ENCODE data around the gene CLMN.
"Not testable (repeated sequence)": the region's sequence is repeated elsewhere in the genome, so short reads cannot be mapped to it uniquely, and the experiment has no call there.

CLMN gene

GRCh38 chr14:95138455-95138854 lies 181.3 kb downstream of the CLMN start:
- not testable (repeated sequence) for H2BK15ac ChIP-seq (replicated peaks; ENCODE audit: low read depth); H3K4me3 ChIP-seq (ENCODE audit: low read length); DNase-seq; H3K4me2 ChIP-seq (ENCODE audit: low read length); H3K27ac ChIP-seq (ENCODE audit: low read depth, low read length); H2BK5ac ChIP-seq (ENCODE audit: low read length); H3K56ac ChIP-seq (ENCODE audit: low read length); H3K23ac ChIP-seq (ENCODE audit: low read length); H3K4me1 ChIP-seq (ENCODE audit: control insufficient read depth, low read depth, low read length); H2AK5ac ChIP-seq (ENCODE audit: low read length); H3K79me1 ChIP-seq (ENCODE audit: low read length); H3K36me3 ChIP-seq (ENCODE audit: control insufficient read depth, insufficient read depth, low read length); H4K8ac ChIP-seq (ENCODE audit: low read depth, low read length); H3K27me3 ChIP-seq (ENCODE audit: insufficient read depth, low read length, poor library complexity); H3K9ac ChIP-seq (ENCODE audit: low read length); H4K5ac ChIP-seq (ENCODE audit: low read length); H3K4ac ChIP-seq (ENCODE audit: low read depth, low read length); H2BK120ac ChIP-seq (ENCODE audit: low read depth, low read length)
- no CpG with 5 or more reads among the region's 5 CpGs for WGBS (ENCODE audit: extremely low coverage, insufficient coverage, low lambda C conversion rate)
- Histone ChIP-seq H3K18ac (ENCODE audit: low read length) (peak overlapping the region; percentile 11), H3K79me2 (ENCODE audit: control insufficient read depth, insufficient read depth, low read length) (peaks cover 36% of the 10 kb centered on the region)

GRCh38 chr14:95137804-95138167 lies 181.9 kb downstream of the CLMN start:
- no peaks in the 10 kb centered on the region for H3K27me3 ChIP-seq (ENCODE audit: insufficient read depth, low read length, poor library complexity)
- H3K4me1 ChIP-seq (ENCODE audit: control insufficient read depth, low read depth, low read length), result peaks cover 3% of the 10 kb centered on the region
- no peak overlapping the region for H4K8ac ChIP-seq (ENCODE audit: low read depth, low read length)
- H3K4me2 ChIP-seq (ENCODE audit: low read length), result no peak overlapping the region
- H2BK15ac ChIP-seq (replicated peaks; ENCODE audit: low read depth), result no peak overlapping the region
- no peak overlapping the region for H2AK5ac ChIP-seq (ENCODE audit: low read length)
- no peak overlapping the region for H2BK5ac ChIP-seq (ENCODE audit: low read length)
- no peak overlapping the region for H3K27ac ChIP-seq (ENCODE audit: low read depth, low read length)
- no peaks in the 10 kb centered on the region for H3K36me3 ChIP-seq (ENCODE audit: control insufficient read depth, insufficient read depth, low read length)
- no peak overlapping the region for H3K4ac ChIP-seq (ENCODE audit: low read depth, low read length)
- DNase-seq, result peak; percentile 22
- peaks cover 8% of the 10 kb centered on the region for H3K79me1 ChIP-seq (ENCODE audit: low read length)
- no peak overlapping the region for H2BK120ac ChIP-seq (ENCODE audit: low read depth, low read length)
- H3K56ac ChIP-seq (ENCODE audit: low read length), result peak overlapping the region; percentile 66
- peak overlapping the region; percentile 26 for H3K9ac ChIP-seq (ENCODE audit: low read length)
- H3K4me3 ChIP-seq (ENCODE audit: low read length), result no peak overlapping the region
- no peak overlapping the region for H3K23ac ChIP-seq (ENCODE audit: low read length)
- H4K5ac ChIP-seq (ENCODE audit: low read length), result no peak overlapping the region
- no CpG with 5 or more reads among the region's 5 CpGs for WGBS (ENCODE audit: extremely low coverage, insufficient coverage, low lambda C conversion rate)
- peak overlapping the region; percentile 95 for H3K18ac ChIP-seq (ENCODE audit: low read length)
- peaks cover 33% of the 10 kb centered on the region for H3K79me2 ChIP-seq (ENCODE audit: control insufficient read depth, insufficient read depth, low read length)

GRCh38 chr14:95137164-95137803 lies 182.4 kb downstream of the CLMN start:
- no peak for DNase-seq
- Histone ChIP-seq H3K9ac (ENCODE audit: low read length) (no peak overlapping the region), H2BK15ac (replicated peaks; ENCODE audit: low read depth) (no peak overlapping the region), H2BK5ac (ENCODE audit: low read length) (no peak overlapping the region), H2BK120ac (ENCODE audit: low read depth, low read length) (no peak overlapping the region), H4K8ac (ENCODE audit: low read depth, low read length) (no peak overlapping the region), H3K36me3 (ENCODE audit: control insufficient read depth, insufficient read depth, low read length) (no peaks in the 10 kb centered on the region), H3K4me1 (ENCODE audit: control insufficient read depth, low read depth, low read length) (peaks cover 3% of the 10 kb centered on the region), H3K4me3 (ENCODE audit: low read length) (no peak overlapping the region), H3K79me1 (ENCODE audit: low read length) (peaks cover 8% of the 10 kb centered on the region), H3K27ac (ENCODE audit: low read depth, low read length) (no peak overlapping the region), H3K56ac (ENCODE audit: low read length) (peak overlapping the region; percentile 38), H4K5ac (ENCODE audit: low read length) (no peak overlapping the region), H3K4ac (ENCODE audit: low read depth, low read length) (no peak overlapping the region), H3K79me2 (ENCODE audit: control insufficient read depth, insufficient read depth, low read length) (peaks cover 31% of the 10 kb centered on the region), H3K4me2 (ENCODE audit: low read length) (no peak overlapping the region), H3K18ac (ENCODE audit: low read length) (peak overlapping the region; percentile 95), H3K27me3 (ENCODE audit: insufficient read depth, low read length, poor library complexity) (no peaks in the 10 kb centered on the region), H2AK5ac (ENCODE audit: low read length) (no peak overlapping the region), H3K23ac (ENCODE audit: low read length) (no peak overlapping the region)

GRCh38 chr14:95136631-95137030 lies 183.1 kb downstream of the CLMN start:
- Histone ChIP-seq H2BK5ac (ENCODE audit: low read length) (no peak overlapping the region), H3K4ac (ENCODE audit: low read depth, low read length) (no peak overlapping the region), H4K8ac (ENCODE audit: low read depth, low read length) (no peak overlapping the region), H2AK5ac (ENCODE audit: low read length) (no peak overlapping the region), H3K4me1 (ENCODE audit: control insufficient read depth, low read depth, low read length) (peaks cover 3% of the 10 kb centered on the region), H3K4me3 (ENCODE audit: low read length) (no peak overlapping the region), H4K5ac (ENCODE audit: low read length) (no peak overlapping the region), H3K4me2 (ENCODE audit: low read length) (no peak overlapping the region), H3K27me3 (ENCODE audit: insufficient read depth, low read length, poor library complexity) (no peaks in the 10 kb centered on the region), H3K27ac (ENCODE audit: low read depth, low read length) (no peak overlapping the region), H3K79me1 (ENCODE audit: low read length) (peaks cover 6% of the 10 kb centered on the region), H3K79me2 (ENCODE audit: control insufficient read depth, insufficient read depth, low read length) (peaks cover 28% of the 10 kb centered on the region), H3K23ac (ENCODE audit: low read length) (no peak overlapping the region), H3K56ac (ENCODE audit: low read length) (no peak overlapping the region), H3K9ac (ENCODE audit: low read length) (no peak overlapping the region), H2BK15ac (replicated peaks; ENCODE audit: low read depth) (no peak overlapping the region), H2BK120ac (ENCODE audit: low read depth, low read length) (no peak overlapping the region), H3K18ac (ENCODE audit: low read length) (no peak overlapping the region), H3K36me3 (ENCODE audit: control insufficient read depth, insufficient read depth, low read length) (no peaks in the 10 kb centered on the region)
- WGBS (ENCODE audit: extremely low coverage, insufficient coverage, low lambda C conversion rate), result no CpG with 5 or more reads among the region's 1 CpG
- DNase-seq, result no peak

GRCh38 chr14:95134304-95134933 lies 185.3 kb downstream of the CLMN start:
- peaks cover 3% of the 10 kb centered on the region for H3K4me1 ChIP-seq (ENCODE audit: control insufficient read depth, low read depth, low read length)
- peaks cover 24% of the 10 kb centered on the region for H3K79me2 ChIP-seq (ENCODE audit: control insufficient read depth, insufficient read depth, low read length)
- no CpG with 5 or more reads among the region's 8 CpGs for WGBS (ENCODE audit: extremely low coverage, insufficient coverage, low lambda C conversion rate)
- DNase-seq, result no peak
- no peak overlapping the region for H3K4me3 ChIP-seq (ENCODE audit: low read length)
- H3K23ac ChIP-seq (ENCODE audit: low read length), result no peak overlapping the region
- H3K18ac ChIP-seq (ENCODE audit: low read length), result no peak overlapping the region
- H2BK120ac ChIP-seq (ENCODE audit: low read depth, low read length), result no peak overlapping the region
- H3K79me1 ChIP-seq (ENCODE audit: low read length), result peaks cover 8% of the 10 kb centered on the region
- H3K36me3 ChIP-seq (ENCODE audit: control insufficient read depth, insufficient read depth, low read length), result no peaks in the 10 kb centered on the region
- H3K56ac ChIP-seq (ENCODE audit: low read length), result no peak overlapping the region
- H3K27me3 ChIP-seq (ENCODE audit: insufficient read depth, low read length, poor library complexity), result no peaks in the 10 kb centered on the region
- no peak overlapping the region for H2AK5ac ChIP-seq (ENCODE audit: low read length)
- H3K4ac ChIP-seq (ENCODE audit: low read depth, low read length), result no peak overlapping the region
- no peak overlapping the region for H2BK5ac ChIP-seq (ENCODE audit: low read length)
- H2BK15ac ChIP-seq (replicated peaks; ENCODE audit: low read depth), result no peak overlapping the region
- no peak overlapping the region for H4K8ac ChIP-seq (ENCODE audit: low read depth, low read length)
- H3K27ac ChIP-seq (ENCODE audit: low read depth, low read length), result no peak overlapping the region
- no peak overlapping the region for H4K5ac ChIP-seq (ENCODE audit: low read length)
- H3K9ac ChIP-seq (ENCODE audit: low read length), result no peak overlapping the region
- H3K4me2 ChIP-seq (ENCODE audit: low read length), result no peak overlapping the region

GRCh38 chr14:95133282-95133681 lies 186.4 kb downstream of the CLMN start:
- no peaks in the 10 kb centered on the region for H3K36me3 ChIP-seq (ENCODE audit: control insufficient read depth, insufficient read depth, low read length)
- peaks cover 3% of the 10 kb centered on the region for H3K4me1 ChIP-seq (ENCODE audit: control insufficient read depth, low read depth, low read length)
- WGBS (ENCODE audit: extremely low coverage, insufficient coverage, low lambda C conversion rate), result no CpG with 5 or more reads among the region's 2 CpGs
- H3K79me2 ChIP-seq (ENCODE audit: control insufficient read depth, insufficient read depth, low read length), result peaks cover 21% of the 10 kb centered on the region
- H3K4me3 ChIP-seq (ENCODE audit: low read length), result no peak overlapping the region
- no peak overlapping the region for H4K5ac ChIP-seq (ENCODE audit: low read length)
- H3K4me2 ChIP-seq (ENCODE audit: low read length), result no peak overlapping the region
- no peak overlapping the region for H3K18ac ChIP-seq (ENCODE audit: low read length)
- no peak overlapping the region for H2BK5ac ChIP-seq (ENCODE audit: low read length)
- H2BK15ac ChIP-seq (replicated peaks; ENCODE audit: low read depth), result no peak overlapping the region
- no peak overlapping the region for H3K23ac ChIP-seq (ENCODE audit: low read length)
- H3K4ac ChIP-seq (ENCODE audit: low read depth, low read length), result no peak overlapping the region
- no peaks in the 10 kb centered on the region for H3K27me3 ChIP-seq (ENCODE audit: insufficient read depth, low read length, poor library complexity)
- no peak overlapping the region for H2BK120ac ChIP-seq (ENCODE audit: low read depth, low read length)
- no peak overlapping the region for H2AK5ac ChIP-seq (ENCODE audit: low read length)
- no peak for DNase-seq
- H3K27ac ChIP-seq (ENCODE audit: low read depth, low read length), result no peak overlapping the region
- peaks cover 8% of the 10 kb centered on the region for H3K79me1 ChIP-seq (ENCODE audit: low read length)
- no peak overlapping the region for H3K9ac ChIP-seq (ENCODE audit: low read length)
- H3K56ac ChIP-seq (ENCODE audit: low read length), result no peak overlapping the region
- no peak overlapping the region for H4K8ac ChIP-seq (ENCODE audit: low read depth, low read length)
